BE2C (cell line): ENCODE data around the gene PARD3B.

Experiments
- DNase-seq: peaks from one replicate; pipeline ENCODE4 v3.0.0-alpha.2; 2020
- H3K27me3 ChIP-seq: fragments of 250-450 bp; sonication (Bioruptor Pico); 2 replicates; pipeline ENCODE4 v1.5.1; 2020; ENCODE audit warnings: mild to moderate bottlenecking
- H3K36me3 ChIP-seq: fragments of 250-450 bp; sonication (Bioruptor Pico); 2 replicates; pipeline ENCODE4 v1.5.1; 2020; ENCODE audit warnings: mild to moderate bottlenecking
- H3K4me1 ChIP-seq: fragments of 250-450 bp; sonication (Bioruptor Pico); 2 replicates; pipeline ENCODE4 v1.5.1; 2020
- H3K4me3 ChIP-seq: 2 replicates; pipeline ENCODE4 v1.5.1; 2011; ENCODE audit warnings: low read depth, low read length
- H3K9me3 ChIP-seq: fragments of 250-450 bp; sonication (Bioruptor Pico); 2 replicates; pipeline ENCODE4 v1.5.1; 2020
- CTCF ChIP-seq: IDR thresholded peaks from 2 replicates; pipeline ENCODE4 v1.5.1; 2012; ENCODE audit warnings: mild to moderate bottlenecking, low read depth, low read length

The PARD3B gene

GRCh38 chr2:204771721-204772120, 226.4 kb downstream of the PARD3B start:
- H3K9me3 ChIP-seq: no peaks in the 10 kb centered on the region
- no peak overlapping the region for H3K4me3 ChIP-seq
- DNase-seq: no peak

GRCh38 chr2:204772546-204772945, 227.3 kb downstream of the PARD3B start:
- no peak for TF ChIP-seq CTCF
- no peak for DNase-seq
- H3K4me3 ChIP-seq: no peak overlapping the region
- no peaks in the 10 kb centered on the region; the same call in 1 of the 2 replicates for H3K27me3 ChIP-seq
- no peaks in the 10 kb centered on the region for H3K9me3 ChIP-seq
- no peaks in the 10 kb centered on the region for H3K36me3 ChIP-seq
- H3K4me1 ChIP-seq: no peaks in the 10 kb centered on the region

More at GRCh38 chr2:204771721-204772120, 226.4 kb downstream of the PARD3B start:
- H3K4me1 ChIP-seq: no peaks in the 10 kb centered on the region
- H3K27me3 ChIP-seq: no peaks in the 10 kb centered on the region; the same call in 1 of the 2 replicates
- H3K36me3 ChIP-seq: no peaks in the 10 kb centered on the region
- TF ChIP-seq CTCF: no peak

- H3K27me3 ChIP-seq: no peaks in the 10 kb centered on the region; the same call in 1 of the 2 replicates
- no peaks in the 10 kb centered on the region for H3K36me3 ChIP-seq
- TF ChIP-seq CTCF: no peak
- no peaks in the 10 kb centered on the region for H3K9me3 ChIP-seq
- no peak overlapping the region for H3K4me3 ChIP-seq
- DNase-seq: no peak
- no peaks in the 10 kb centered on the region for H3K4me1 ChIP-seq
These were observed 230.5 kb downstream of the PARD3B start for GRCh38 chr2:204775766-204776165.

GRCh38 chr2:204776781-204777559, 231.7 kb downstream of the PARD3B start:
- no peak for TF ChIP-seq CTCF
- Histone ChIP-seq H3K4me1 (no peaks in the 10 kb centered on the region), H3K27me3 (no peaks in the 10 kb centered on the region; the same call in 1 of the 2 replicates), H3K36me3 (no peaks in the 10 kb centered on the region), H3K4me3 (no peak overlapping the region), H3K9me3 (no peaks in the 10 kb centered on the region)
- DNase-seq: no peak

- no peaks in the 10 kb centered on the region; the same call in 1 of the 2 replicates for H3K27me3 ChIP-seq
- no peak for DNase-seq
- H3K4me3 ChIP-seq: no peak overlapping the region
- no peaks in the 10 kb centered on the region for H3K36me3 ChIP-seq
- H3K4me1 ChIP-seq: no peaks in the 10 kb centered on the region
- TF ChIP-seq CTCF: no peak
- no peaks in the 10 kb centered on the region for H3K9me3 ChIP-seq
These were observed 234.5 kb downstream of the PARD3B start for GRCh38 chr2:204779771-204780170.

GRCh38 chr2:204781941-204782340, 236.7 kb downstream of the PARD3B start:
- H3K9me3 ChIP-seq: no peaks in the 10 kb centered on the region
- H3K4me1 ChIP-seq: no peaks in the 10 kb centered on the region
- H3K36me3 ChIP-seq: no peaks in the 10 kb centered on the region
- DNase-seq: no peak
- no peak overlapping the region for H3K4me3 ChIP-seq
- no peaks in the 10 kb centered on the region for H3K27me3 ChIP-seq
- TF ChIP-seq CTCF: no peak
